ENCODE data around the gene RAB13.

DNA sequence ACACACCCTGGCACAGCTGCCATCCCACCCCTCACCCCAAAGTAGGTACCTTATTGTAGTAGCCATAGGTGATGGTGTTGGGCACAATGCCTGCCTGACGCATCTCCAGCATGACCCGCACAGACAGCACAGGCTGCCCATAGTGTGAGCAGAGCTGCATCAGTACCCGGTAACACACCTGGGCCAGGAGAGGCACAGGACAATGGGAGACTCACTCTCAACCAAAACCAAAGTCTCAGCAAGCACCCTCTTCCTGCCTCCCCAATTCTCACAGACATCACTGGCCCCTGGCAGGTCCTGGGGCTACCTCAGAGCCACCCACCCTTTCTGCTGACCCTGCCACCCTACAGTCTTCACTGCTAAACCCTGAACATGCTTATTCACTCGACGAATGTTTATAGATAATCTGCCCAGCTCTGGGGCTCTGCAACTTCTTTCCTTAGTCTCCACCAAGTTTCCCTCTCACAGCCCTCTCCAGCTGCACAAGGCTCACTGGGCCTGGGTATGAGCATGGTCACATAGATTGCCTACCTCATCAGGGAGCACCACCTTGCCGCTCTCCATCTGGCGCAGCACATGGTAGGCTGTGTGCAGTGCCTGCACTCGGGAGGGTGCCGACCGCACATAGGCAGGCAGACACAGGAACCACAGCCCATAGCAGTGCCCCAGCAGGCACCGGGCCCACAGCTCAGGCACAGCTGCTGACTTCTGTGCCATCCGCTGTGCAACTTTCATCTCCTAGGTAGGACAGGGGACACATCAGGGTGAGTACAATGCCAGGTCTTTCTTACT is 49.9 kb downstream of the RAB13 start:
- TF ChIP-seq CTCF (IDR thresholded peaks at IDR 0.05; ENCODE audit: extremely low read depth in 1 of 2, insufficient read depth in 1 of 2, low read depth in 1 of 2, low read length in 2 of 2), result no peak
- TF ChIP-seq POLR2AphosphoS5 (IDR thresholded peaks at IDR 0.05; ENCODE audit: insufficient read depth, low read depth, low read length), result no peak
- TF ChIP-seq POLR2A (IDR thresholded peaks at IDR 0.05; ENCODE audit: low read depth, low read length), result no peak
- no peak for TF ChIP-seq MYC (IDR thresholded peaks at IDR 0.05; ENCODE audit: low read depth, low read length)
- no peak for TF ChIP-seq EZH2 (IDR thresholded peaks at IDR 0.05; ENCODE audit: borderline replicate concordance, low read depth, low read length, severe bottlenecking)
- TF ChIP-seq MAX (IDR thresholded peaks at IDR 0.05; ENCODE audit: insufficient read depth, insufficient read length), result no peak
- no peak for TF ChIP-seq FOS (IDR thresholded peaks at IDR 0.05; ENCODE audit: borderline replicate concordance, insufficient read depth, low read length)
- TF ChIP-seq GATA2 (IDR thresholded peaks at IDR 0.05; ENCODE audit: insufficient read depth, insufficient read length, low read depth, low read length), result no peak
